C1 segment of cervical spinal cord (tissue), 14 donors: Measurements from ENCODE around the gene PTPN13.

Experiments used
- DNase-seq, 14 donors: peaks; one replicate each; lab custom pipeline; 2025; lab: John Stamatoyannopoulos, UW

Gene PTPN13

DNA sequence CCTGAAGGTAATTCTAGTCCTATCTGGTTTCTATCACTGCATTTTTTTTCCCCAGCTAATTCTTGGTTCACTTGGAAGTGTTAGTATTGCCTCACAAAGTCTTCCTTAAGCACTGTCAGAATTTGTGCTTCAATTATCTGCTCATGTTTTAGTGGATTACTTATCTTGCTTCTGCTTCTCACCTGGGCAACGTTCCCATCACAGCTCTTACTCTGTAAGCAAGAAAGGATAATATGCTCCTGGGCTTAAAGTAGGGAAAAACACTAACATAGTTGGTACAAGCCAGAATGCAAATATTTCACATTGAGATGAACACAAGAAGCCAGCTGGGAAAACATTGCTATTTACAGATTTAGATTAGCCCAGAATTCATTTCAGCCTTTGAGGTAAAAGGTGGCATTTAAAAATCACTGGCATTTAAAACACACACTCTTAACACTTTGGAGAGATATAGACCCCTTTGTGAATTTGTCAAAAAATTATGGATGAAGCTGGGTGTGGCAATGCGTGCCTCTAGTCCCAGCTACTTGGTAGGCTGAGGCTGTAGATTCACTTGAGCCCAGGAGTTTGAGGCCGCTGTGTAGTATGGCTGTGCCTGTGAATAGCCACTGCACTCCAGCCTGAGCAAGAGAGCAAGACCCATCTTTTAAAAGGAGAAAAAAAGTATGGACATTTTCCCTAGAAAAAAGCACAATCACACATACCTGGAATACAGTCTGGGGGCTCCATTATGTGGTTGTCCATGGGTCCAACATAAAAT lies 6.6 kb upstream of the PTPN13 start:
- DNase-seq = no peak

GRCh38 chr4:86592553-86593249 lies 1.4 kb upstream of the PTPN13 start:
- no peak for DNase-seq

DNA sequence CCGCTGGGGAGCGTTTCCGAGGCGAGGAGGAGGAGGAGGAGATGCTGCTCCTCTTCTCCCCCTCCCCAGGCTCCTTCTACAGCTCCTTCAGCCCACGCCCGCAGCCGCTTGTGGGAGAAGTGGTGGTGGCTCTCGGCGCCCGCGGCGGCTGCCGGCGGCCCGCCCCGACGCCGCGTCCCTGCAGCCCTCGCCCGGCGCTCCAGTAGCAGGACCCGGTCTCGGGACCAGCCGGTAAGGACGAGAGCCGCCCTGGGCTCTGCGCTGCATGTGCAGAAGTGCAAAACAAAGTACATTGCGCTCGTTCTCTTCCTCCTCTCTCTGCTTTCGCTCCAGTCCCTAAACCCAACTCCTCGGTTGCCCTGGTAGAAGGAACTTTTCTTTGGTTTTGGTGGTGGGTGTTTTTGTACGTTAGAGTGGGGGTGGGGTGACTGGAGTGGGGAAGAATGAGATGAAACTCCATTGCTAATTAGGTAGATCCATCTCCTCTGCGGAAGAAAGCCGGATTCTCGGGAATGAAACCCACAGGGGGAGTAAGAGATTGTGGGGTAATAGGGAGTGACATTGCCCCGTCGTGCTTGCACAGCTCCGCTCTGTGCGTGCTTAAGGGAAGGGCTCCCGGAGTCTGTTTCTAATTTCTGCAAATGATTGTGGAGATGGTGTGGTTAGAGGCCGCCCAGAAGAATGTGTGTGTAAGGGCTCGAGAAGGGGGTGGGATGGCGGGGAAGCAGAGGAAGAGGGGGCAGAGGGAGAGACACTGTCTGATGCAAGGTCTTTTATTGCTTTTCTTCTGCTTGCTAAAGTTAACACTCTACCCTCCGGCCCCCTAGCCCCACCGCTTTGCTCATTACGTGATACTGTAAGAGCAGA lies 677 bp downstream of the PTPN13 start:
- peak in 11 of 14 donors; percentile 58 to 84 (median 73) for DNase-seq

DNA sequence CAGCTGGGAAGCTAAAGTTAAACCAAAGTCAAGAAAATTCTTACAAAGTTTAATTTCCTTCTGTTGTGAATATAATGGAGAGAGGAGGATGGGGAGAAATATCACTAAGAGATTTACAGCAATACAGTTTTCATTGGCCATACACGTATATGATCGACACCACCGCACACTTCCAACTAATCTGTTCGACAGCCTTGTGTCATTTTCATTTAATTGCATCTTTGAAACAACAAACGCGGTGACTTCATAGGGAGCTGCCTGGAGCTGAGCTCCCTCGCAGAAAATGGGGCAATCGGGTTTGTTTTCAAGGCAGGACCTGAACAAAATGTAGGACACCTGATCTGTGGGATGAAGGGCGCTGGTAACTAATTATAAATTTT lies 1.3 kb downstream of the PTPN13 start:
- DNase-seq = peak in 2 of 14 donors; percentile 47 to 59

DNA sequence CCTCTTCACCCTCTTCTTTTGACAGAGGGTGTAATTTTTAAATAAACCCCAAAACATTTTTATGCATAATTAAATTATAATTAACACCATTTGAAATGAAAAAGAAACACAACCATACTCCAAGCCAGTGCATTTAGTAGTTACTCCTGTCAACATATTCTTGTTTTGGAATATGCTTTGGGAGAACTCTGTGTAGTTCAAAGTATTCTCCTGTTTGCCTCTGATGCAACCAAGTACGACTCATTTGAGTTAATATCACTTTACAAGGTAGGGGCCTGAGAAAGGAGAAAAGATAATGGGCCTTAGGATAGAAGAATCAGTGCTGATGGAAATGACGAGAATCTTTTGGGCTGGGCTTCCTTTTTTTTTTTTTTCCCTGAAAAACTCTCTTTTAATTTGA lies 2.7 kb downstream of the PTPN13 start:
- no peak for DNase-seq

- no peak for DNase-seq
These were observed 6.0 kb downstream of the PTPN13 start for GRCh38 chr4:86600007-86600653.

GRCh38 chr4:86603311-86603885 lies 9.3 kb downstream of the PTPN13 start:
- no peak for DNase-seq

GRCh38 chr4:86606809-86607208 lies 12.7 kb downstream of the PTPN13 start:
- no peak for DNase-seq

GRCh38 chr4:86608757-86609375 lies 14.8 kb downstream of the PTPN13 start:
- DNase-seq = no peak

GRCh38 chr4:86611757-86612156 lies 17.6 kb downstream of the PTPN13 start:
- DNase-seq = no peak

DNA sequence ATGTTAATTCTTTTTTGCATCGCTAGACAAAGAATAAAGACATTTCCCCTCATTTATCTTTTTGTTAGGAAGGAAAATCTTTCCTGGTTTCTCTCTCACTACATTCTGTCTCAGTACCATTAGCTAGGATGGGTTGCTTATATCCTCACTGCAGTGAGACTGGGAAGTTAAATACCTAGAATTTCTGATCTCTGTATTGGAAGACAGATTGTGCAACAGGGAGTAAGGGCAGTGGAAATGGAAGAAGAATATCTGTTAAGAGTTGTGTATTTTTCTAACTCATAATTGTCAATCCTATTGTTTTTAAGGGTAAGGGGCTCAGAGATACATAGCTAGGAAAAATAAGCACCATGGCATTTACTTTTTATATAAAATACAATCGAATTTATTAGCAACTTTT lies 19.6 kb downstream of the PTPN13 start:
- no peak for DNase-seq

DNA sequence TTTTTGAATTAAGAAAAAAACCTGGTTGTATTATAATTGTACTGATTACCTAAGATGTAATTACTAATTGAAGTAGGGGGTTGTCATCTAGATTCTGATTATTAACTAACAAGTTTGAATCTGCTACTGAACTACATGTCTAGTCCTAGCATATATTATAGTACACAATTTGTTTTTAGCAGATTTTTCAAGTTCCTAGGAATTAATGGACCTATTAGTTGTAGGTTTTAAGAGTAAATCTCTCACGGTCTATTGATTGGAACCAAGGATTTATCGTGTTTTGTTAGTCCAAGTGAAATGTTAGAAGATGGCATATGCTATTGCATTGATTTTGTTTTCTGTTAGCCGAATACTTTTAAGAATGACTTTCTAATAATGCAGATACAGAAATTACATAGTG lies 20.8 kb downstream of the PTPN13 start:
- DNase-seq = no peak

DNA sequence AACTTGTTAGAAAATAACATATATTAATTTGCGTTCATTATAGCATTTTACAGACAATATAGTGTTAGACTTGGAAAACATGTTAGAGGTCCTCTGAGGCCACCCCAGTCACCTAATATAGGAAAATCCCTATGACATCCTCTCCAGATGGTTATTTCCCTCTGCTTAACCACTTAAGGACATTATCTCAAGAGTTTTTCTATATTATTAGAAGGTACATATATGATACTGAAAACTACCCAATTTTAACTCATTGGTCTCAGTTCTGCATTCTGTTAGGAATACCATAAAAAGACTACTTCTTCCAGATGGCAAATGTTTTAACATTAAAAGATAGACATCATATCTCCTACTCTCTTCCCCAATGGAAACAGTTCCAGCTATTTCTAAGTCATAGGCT lies 21.4 kb downstream of the PTPN13 start:
- no peak for DNase-seq

DNA sequence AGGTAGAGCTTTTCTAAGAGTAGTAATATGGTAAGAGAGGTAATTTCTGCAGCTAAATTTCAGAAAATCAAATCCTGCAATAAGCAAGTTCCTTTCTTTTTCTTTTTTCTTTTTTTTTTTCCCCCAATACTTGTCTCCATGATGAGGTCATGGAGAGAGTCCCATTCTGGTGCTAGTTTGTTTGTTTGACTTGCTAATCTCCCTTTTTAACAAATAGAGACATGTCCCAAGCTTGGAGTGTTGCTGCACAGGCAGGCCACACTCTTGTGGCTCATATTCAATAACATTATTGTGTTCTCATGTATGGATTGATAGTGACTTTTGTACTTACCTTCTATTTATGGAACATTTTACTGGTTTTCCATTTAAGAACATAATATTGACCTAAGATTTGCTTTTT lies 25.5 kb downstream of the PTPN13 start:
- DNase-seq = no peak

- DNase-seq = no peak
These were observed 27.3 kb downstream of the PTPN13 start for GRCh38 chr4:86621435-86621834.

GRCh38 chr4:86626066-86626465 lies 32.0 kb downstream of the PTPN13 start:
- no peak for DNase-seq

GRCh38 chr4:86627462-86628135 lies 33.5 kb downstream of the PTPN13 start:
- DNase-seq = no peak

DNA sequence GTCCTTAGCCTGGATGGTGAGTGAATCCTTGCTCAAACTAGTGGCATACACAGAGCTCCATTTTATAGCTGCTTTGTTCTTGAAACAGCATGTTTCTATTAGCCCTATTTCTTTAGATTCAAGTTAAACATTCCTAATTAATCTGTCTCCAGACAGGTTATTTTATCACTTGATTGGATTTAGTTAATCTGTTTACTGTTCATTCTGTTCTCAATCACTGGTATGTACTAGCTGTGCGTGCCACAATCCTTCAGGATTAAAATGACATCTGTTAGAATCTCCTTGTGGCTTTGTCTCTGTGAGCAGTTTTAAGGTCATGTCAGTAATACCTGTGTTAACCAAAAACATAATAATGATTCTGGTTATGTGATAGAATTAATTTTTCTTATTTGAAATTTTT lies 36.5 kb downstream of the PTPN13 start:
- no peak for DNase-seq

GRCh38 chr4:86631166-86631565 lies 37.1 kb downstream of the PTPN13 start:
- DNase-seq = no peak

- DNase-seq = no peak
These were observed 39.7 kb downstream of the PTPN13 start for GRCh38 chr4:86633854-86634253.
